ENCODE data around the gene FBXO36. TPM values are rescaled to one million over a fixed set of nuclear protein-coding genes. Genes with fewer than 3 reads are reported as not detected.

Gene FBXO36
- total RNA-seq, 1 donor from 2014 or later, result 0.58 TPM

- no peak for DNase-seq
- Histone ChIP-seq H3K4me1 (peaks cover 9% of the 10 kb centered on the region), H3K4me3 (no peak overlapping the region), H3K36me3 (no peaks in the 10 kb centered on the region), H3K27me3 (ENCODE audit: low read depth) (no peaks in the 10 kb centered on the region), H3K9me3 (replicated peaks) (no peaks in the 10 kb centered on the region), H3K27ac (replicated peaks) (no peak overlapping the region)
- TF ChIP-seq, protein P1, sequence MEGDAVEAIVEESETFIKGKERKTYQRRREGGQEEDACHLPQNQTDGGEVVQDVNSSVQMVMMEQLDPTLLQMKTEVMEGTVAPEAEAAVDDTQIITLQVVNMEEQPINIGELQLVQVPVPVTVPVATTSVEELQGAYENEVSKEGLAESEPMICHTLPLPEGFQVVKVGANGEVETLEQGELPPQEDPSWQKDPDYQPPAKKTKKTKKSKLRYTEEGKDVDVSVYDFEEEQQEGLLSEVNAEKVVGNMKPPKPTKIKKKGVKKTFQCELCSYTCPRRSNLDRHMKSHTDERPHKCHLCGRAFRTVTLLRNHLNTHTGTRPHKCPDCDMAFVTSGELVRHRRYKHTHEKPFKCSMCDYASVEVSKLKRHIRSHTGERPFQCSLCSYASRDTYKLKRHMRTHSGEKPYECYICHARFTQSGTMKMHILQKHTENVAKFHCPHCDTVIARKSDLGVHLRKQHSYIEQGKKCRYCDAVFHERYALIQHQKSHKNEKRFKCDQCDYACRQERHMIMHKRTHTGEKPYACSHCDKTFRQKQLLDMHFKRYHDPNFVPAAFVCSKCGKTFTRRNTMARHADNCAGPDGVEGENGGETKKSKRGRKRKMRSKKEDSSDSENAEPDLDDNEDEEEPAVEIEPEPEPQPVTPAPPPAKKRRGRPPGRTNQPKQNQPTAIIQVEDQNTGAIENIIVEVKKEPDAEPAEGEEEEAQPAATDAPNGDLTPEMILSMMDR (IDR thresholded peaks at IDR 0.05; ENCODE audit: borderline replicate concordance), result peak; percentile 48
- intact Hi-C loops (cut with micrococcal nuclease), result no loop called here
Measured at GRCh38 chr2:229974266-229974665, 52.0 kb downstream of the FBXO36 start.

DNA sequence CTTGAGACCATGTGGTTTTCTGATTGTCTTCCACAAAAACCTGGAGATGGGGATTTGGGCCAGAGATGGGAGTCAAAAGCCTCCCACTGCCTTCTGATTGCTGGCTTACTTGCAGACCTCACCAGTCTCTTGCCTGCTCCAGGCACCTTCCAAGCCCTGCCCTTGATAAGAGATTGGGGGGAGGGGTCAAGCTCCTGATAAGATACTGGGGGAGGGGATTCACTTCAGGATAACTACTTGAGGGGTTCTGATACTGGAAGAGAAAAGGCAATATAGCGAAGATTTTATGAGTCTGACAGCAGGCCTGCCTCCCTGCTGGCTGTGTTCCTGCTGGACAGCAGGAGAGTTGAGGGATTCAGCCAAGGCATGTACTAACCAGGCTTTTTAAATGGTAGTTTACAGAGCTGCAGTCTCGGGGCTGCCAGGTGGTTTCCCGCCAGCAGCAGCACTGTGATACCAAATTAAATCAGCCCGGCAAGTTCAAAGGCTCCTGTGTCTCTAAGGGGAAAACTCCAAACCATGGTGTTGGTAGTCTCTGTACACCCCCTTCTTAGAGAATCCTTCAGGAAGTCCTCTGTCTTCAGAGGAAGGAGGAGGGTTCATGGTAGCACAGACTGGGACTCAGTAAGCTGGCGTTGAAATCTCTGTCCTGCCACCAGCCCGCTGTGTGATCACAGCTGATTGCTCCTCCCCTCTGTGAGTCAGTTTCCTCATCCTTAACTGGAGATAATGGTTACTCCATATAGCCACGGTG lies 58.3 kb downstream of the FBXO36 start:
- H3K27ac ChIP-seq (replicated peaks), result peak overlapping the region; percentile 74
- peak overlapping the region; percentile 37 for H3K4me3 ChIP-seq
- TF ChIP-seq, protein P1 (IDR thresholded peaks at IDR 0.05; ENCODE audit: borderline replicate concordance), result no peak
- H3K4me1 ChIP-seq, result peaks cover 16% of the 10 kb centered on the region
- H3K9me3 ChIP-seq (replicated peaks), result no peaks in the 10 kb centered on the region
- H3K36me3 ChIP-seq, result no peaks in the 10 kb centered on the region
- intact Hi-C loops (cut with micrococcal nuclease), result no loop called here
- DNase-seq, result peak; percentile 62
- no peaks in the 10 kb centered on the region for H3K27me3 ChIP-seq (ENCODE audit: low read depth)

DNA sequence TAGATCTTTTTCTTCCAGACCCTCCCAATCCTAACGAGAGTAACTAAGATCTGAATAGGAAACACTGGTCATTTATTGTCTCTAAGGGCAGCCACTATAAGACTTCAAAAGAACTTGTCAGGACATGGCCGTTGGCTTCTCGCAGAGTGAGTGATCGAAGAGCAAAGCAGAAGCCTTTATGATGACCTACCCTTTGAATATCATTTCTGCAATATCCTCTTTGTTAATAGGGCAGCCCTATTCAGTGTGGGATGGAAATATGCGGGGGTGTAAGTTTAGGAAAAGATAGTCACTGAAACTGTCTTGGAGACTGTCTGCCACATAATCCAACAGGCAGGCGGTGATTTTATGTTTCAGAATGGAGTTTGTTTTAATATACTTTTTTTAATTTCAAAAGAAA lies 70.9 kb downstream of the FBXO36 start:
- H3K27ac ChIP-seq (replicated peaks), result no peak overlapping the region
- no peaks in the 10 kb centered on the region for H3K27me3 ChIP-seq (ENCODE audit: low read depth)
- TF ChIP-seq, protein P1 (IDR thresholded peaks at IDR 0.05; ENCODE audit: borderline replicate concordance), result no peak
- DNase-seq, result no peak
- H3K4me1 ChIP-seq, result no peaks in the 10 kb centered on the region
- H3K4me3 ChIP-seq, result no peak overlapping the region
- H3K9me3 ChIP-seq (replicated peaks), result peaks cover 7% of the 10 kb centered on the region
- intact Hi-C loops (cut with micrococcal nuclease), result no loop called here
- H3K36me3 ChIP-seq, result no peaks in the 10 kb centered on the region

DNA sequence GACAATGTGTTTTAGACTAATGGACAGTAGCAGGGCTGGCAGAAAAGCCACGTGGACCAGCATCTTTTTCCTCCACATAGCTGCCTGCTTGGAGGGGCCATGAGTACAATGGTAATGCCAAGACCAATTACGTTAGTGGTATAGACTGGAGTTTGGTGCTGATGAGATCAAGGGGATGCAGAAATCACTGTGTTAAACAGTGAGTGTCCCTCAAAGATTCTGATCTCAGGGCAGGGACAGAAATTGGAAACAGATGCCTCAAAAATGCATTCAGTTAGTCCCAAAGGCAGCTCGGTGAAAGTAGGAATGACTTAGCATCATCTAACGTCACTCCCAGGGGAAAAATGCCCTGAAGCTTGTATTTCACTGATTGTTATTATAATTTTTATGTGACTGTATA lies 74.0 kb downstream of the FBXO36 start:
- TF ChIP-seq, protein P1 (IDR thresholded peaks at IDR 0.05; ENCODE audit: borderline replicate concordance), result no peak

GRCh38 chr2:229997565-229997964 lies 75.3 kb downstream of the FBXO36 start:
- no peaks in the 10 kb centered on the region for H3K4me1 ChIP-seq
- H3K27me3 ChIP-seq (ENCODE audit: low read depth), result no peaks in the 10 kb centered on the region
- no peaks in the 10 kb centered on the region for H3K36me3 ChIP-seq

More for the DNA sequence above, 74.0 kb downstream of the FBXO36 start:
- no peaks in the 10 kb centered on the region for H3K27me3 ChIP-seq (ENCODE audit: low read depth)
- DNase-seq, result no peak
- H3K4me1 ChIP-seq, result no peaks in the 10 kb centered on the region
- H3K27ac ChIP-seq (replicated peaks), result no peak overlapping the region
- H3K9me3 ChIP-seq (replicated peaks), result peaks cover 6% of the 10 kb centered on the region
- H3K4me3 ChIP-seq, result no peak overlapping the region
- intact Hi-C loops (cut with micrococcal nuclease), result no loop called here
- no peaks in the 10 kb centered on the region for H3K36me3 ChIP-seq

More at GRCh38 chr2:229997565-229997964, 75.3 kb downstream of the FBXO36 start:
- intact Hi-C loops (cut with micrococcal nuclease), result no loop called here
- H3K4me3 ChIP-seq, result no peak overlapping the region
- no peak overlapping the region for H3K27ac ChIP-seq (replicated peaks)
- no peak for DNase-seq
- TF ChIP-seq, protein P1 (IDR thresholded peaks at IDR 0.05; ENCODE audit: borderline replicate concordance), result no peak
- H3K9me3 ChIP-seq (replicated peaks), result no peaks in the 10 kb centered on the region

Data from left ventricle myocardium inferior (tissue), 1 donor.